Gastrocnemius medialis (tissue), 4 donors: ENCODE results near the gene PHC2. TPM values are rescaled to one million over a fixed set of nuclear protein-coding genes. Genes with fewer than 3 reads are reported as not detected.

Experiments used
- ATAC-seq, 2 donors: fragments of 150-250 bp; one replicate each; pipeline ENCODE4 v1.9.1; 2016
- DNase-seq, 2 donors: peaks; one replicate each; pipeline ENCODE4 v3.0.0-alpha.2; 2019
- H3K27ac ChIP-seq, 4 donors: fragments of 200-600 bp; sonication (generic); 1 replicate in 1 of 4; 2 replicates in 3 of 4; pipeline ENCODE4 v1.5.1; 2016 to 2018; ENCODE audit warnings: mild to moderate bottlenecking in 2 of 4, moderate library complexity in 1 of 4
- H3K27me3 ChIP-seq, 3 donors: fragments of 200-600 bp; sonication (generic) in 2 of 3; 1 replicate in 1 of 3; 2 replicates in 2 of 3; pipeline versions ENCODE4 v1.5.1 to v1.6.0; 2016 to 2019; ENCODE audit warnings: mild to moderate bottlenecking in 1 of 3, moderate library complexity in 1 of 3
- H3K36me3 ChIP-seq, 2 donors: fragments of 200-600 bp; sonication (generic) in 1 of 2; one replicate each; pipeline ENCODE4 v1.5.1; 2017 to 2018
- H3K4me1 ChIP-seq, 2 donors: fragments of 200-600 bp; sonication (generic) in 1 of 2; one replicate each; pipeline ENCODE4 v1.5.1; 2016 to 2017; ENCODE audit warnings: mild to moderate bottlenecking in 2 of 2
- H3K4me3 ChIP-seq, 4 donors: fragments of 200-600 bp; sonication (generic) in 3 of 4; 1 replicate in 1 of 4; 2 replicates in 3 of 4; pipeline ENCODE4 v1.5.1; 2016 to 2019; ENCODE audit warnings: mild to moderate bottlenecking in 2 of 4
- H3K9me3 ChIP-seq, 3 donors: fragments of 200-600 bp; sonication (generic) in 2 of 3; 1 replicate in 1 of 3; 2 replicates in 2 of 3; pipeline ENCODE4 v1.5.1; 2016 to 2019
- CTCF ChIP-seq, 5 experiments: fragments of 450-650 bp in 3 of 5; fragments of 200-600 bp in 2 of 5; sonication (generic) in 2 of 5; IDR thresholded peaks in 4 of 5; conservative IDR thresholded peaks in 1 of 5; 1 replicate in 4 of 5; 2 replicates in 1 of 5; pipeline ENCODE4 v1.5.1; 2016 to 2019; ENCODE audit warnings: antibody characterized with exemption in 5 of 5, mild to moderate bottlenecking in 3 of 5, moderate library complexity in 3 of 5
- POLR2A ChIP-seq, 2 donors: fragments of 450-650 bp; IDR thresholded peaks; one replicate each; pipeline ENCODE4 v1.6.1; 2017; ENCODE audit warnings: antibody characterized with exemption in 2 of 2, mild to moderate bottlenecking in 2 of 2, moderate library complexity in 2 of 2
- in situ Hi-C, 4 donors: fragments of 200-750 bp; cut with MboI; loops; one replicate each; pipeline versions ENCODE4 v1.15.0 to v1.8.0; 2017; ENCODE audit warnings: low sequenced_read_pairs in 4 of 4
- intact Hi-C: fragments of 100-400 bp; cut with DNase I; formaldehyde crosslinking; loops from one replicate; pipeline ENCODE4 v1.15.1; 2023; ENCODE audit warnings: low total_unique reads
- total RNA-seq, 4 donors: library from RNA; depleted of rRNA; stranded (reverse); fragments of >200 nt; gene quantifications; one replicate each; pipeline versions ENCODE4 v1.1.0 to v1.2.3, GENCODE V29; 2016

PHC2 gene
- total RNA-seq, 4 donors from 2014 or later, result 318 to 516 (median 364) TPM

- peaks cover 96 to 97% of the 10 kb centered on the region in 2 donors for H3K4me1 ChIP-seq
- intact Hi-C loops (loop anchor here (5.0 kb wide), 1 partner anchor 302 kb away; the partner anchor contains the start of gene AK2), in situ Hi-C loops (no loop called here)
- no peaks in the 10 kb centered on the region for H3K36me3 ChIP-seq
- ATAC-seq (peak; percentile 9 to 19), DNase-seq (peak in 1 of 2 donors; percentile 76)
- no peaks in the 10 kb centered on the region for H3K9me3 ChIP-seq
- TF ChIP-seq POLR2A (IDR thresholded peaks at IDR 0.05), result no peak
- TF ChIP-seq CTCF (IDR thresholded peaks at IDR 0.05 in 4 of 5, conservative IDR thresholded peaks at IDR 0.05 in 1 of 5), result peak in 2 of 5 experiments; percentile 14 to 46
- H3K4me3 ChIP-seq, result peak overlapping the region; percentile 26 to 53 (median 46)
- H3K27me3 ChIP-seq, result no peaks in the 10 kb centered on the region
- peak overlapping the region; percentile 94 to 99 (median 98) for H3K27ac ChIP-seq
Measured at GRCh38 chr1:33339413-33339812, 91.5 kb downstream of the PHC2 start.

- intact Hi-C loops (loop anchor here (5.0 kb wide), 1 partner anchor 301 kb away; the partner anchor contains the start of gene AK2), in situ Hi-C loops (no loop called here)
- ATAC-seq (peak; percentile 65 to 76), DNase-seq (peak; percentile 90 to 91)
- Histone ChIP-seq H3K4me1 (peaks cover 95 to 97% of the 10 kb centered on the region in 2 donors), H3K4me3 (peak overlapping the region; percentile 50 to 56 (median 52)), H3K27ac (peak overlapping the region; percentile 94 to 99 (median 98)), H3K36me3 (no peaks in the 10 kb centered on the region), H3K9me3 (no peaks in the 10 kb centered on the region), H3K27me3 (no peaks in the 10 kb centered on the region)
- peak; percentile 73 to 93 for TF ChIP-seq POLR2A (IDR thresholded peaks at IDR 0.05)
- no peak for TF ChIP-seq CTCF (IDR thresholded peaks at IDR 0.05 in 4 of 5, conservative IDR thresholded peaks at IDR 0.05 in 1 of 5)
Measured at GRCh38 chr1:33338440-33339211, 92.3 kb downstream of the PHC2 start.

GRCh38 chr1:33338048-33338439 lies 92.9 kb downstream of the PHC2 start:
- intact Hi-C loops (loop anchor here (5.0 kb wide), 1 partner anchor 301 kb away; the partner anchor contains the start of gene AK2), in situ Hi-C loops (no loop called here)
- TF ChIP-seq POLR2A (IDR thresholded peaks at IDR 0.05) (peak; percentile 39 to 58), CTCF (IDR thresholded peaks at IDR 0.05 in 4 of 5, conservative IDR thresholded peaks at IDR 0.05 in 1 of 5) (no peak)
- Histone ChIP-seq H3K36me3 (no peaks in the 10 kb centered on the region), H3K27me3 (no peaks in the 10 kb centered on the region), H3K4me3 (peak overlapping the region; percentile 50 to 56 (median 52)), H3K4me1 (peaks cover 97 to 99% of the 10 kb centered on the region in 2 donors), H3K9me3 (no peaks in the 10 kb centered on the region), H3K27ac (peak overlapping the region; percentile 94 to 99 (median 98))
- DNase-seq (no peak), ATAC-seq (peak; percentile 17 to 22)

GRCh38 chr1:33337441-33337840 lies 93.5 kb downstream of the PHC2 start:
- intact Hi-C loops, result loop anchor here (5.0 kb wide), 1 partner anchor 300 kb away; the partner anchor contains the start of gene AK2
- ATAC-seq, result no peak
- Histone ChIP-seq H3K4me1 (peaks cover 97 to 99% of the 10 kb centered on the region in 2 donors), H3K36me3 (no peaks in the 10 kb centered on the region), H3K9me3 (no peaks in the 10 kb centered on the region), H3K27me3 (no peaks in the 10 kb centered on the region), H3K4me3 (peak overlapping the region in 3 of 4 donors; percentile 50 to 56 (median 52)), H3K27ac (peak overlapping the region; percentile 94 to 99 (median 98))
- no peak for DNase-seq
- in situ Hi-C loops, result no loop called here
- TF ChIP-seq POLR2A (IDR thresholded peaks at IDR 0.05), result no peak
- no peak for TF ChIP-seq CTCF (IDR thresholded peaks at IDR 0.05 in 4 of 5, conservative IDR thresholded peaks at IDR 0.05 in 1 of 5)
